GM18858 (cell line): ENCODE data around the gene ALDH3A1.

Source experiments
- ATAC-seq: cut with Tn5 transposase; IDR thresholded peaks from one replicate; pipeline ENCODE4 v1.9.1; 2021; ENCODE audit not compliant: unreplicated experiment

Gene ALDH3A1

GRCh38 chr17:19760746-19761145, 12.6 kb upstream of the ALDH3A1 start:
- ATAC-seq = no peak

DNA sequence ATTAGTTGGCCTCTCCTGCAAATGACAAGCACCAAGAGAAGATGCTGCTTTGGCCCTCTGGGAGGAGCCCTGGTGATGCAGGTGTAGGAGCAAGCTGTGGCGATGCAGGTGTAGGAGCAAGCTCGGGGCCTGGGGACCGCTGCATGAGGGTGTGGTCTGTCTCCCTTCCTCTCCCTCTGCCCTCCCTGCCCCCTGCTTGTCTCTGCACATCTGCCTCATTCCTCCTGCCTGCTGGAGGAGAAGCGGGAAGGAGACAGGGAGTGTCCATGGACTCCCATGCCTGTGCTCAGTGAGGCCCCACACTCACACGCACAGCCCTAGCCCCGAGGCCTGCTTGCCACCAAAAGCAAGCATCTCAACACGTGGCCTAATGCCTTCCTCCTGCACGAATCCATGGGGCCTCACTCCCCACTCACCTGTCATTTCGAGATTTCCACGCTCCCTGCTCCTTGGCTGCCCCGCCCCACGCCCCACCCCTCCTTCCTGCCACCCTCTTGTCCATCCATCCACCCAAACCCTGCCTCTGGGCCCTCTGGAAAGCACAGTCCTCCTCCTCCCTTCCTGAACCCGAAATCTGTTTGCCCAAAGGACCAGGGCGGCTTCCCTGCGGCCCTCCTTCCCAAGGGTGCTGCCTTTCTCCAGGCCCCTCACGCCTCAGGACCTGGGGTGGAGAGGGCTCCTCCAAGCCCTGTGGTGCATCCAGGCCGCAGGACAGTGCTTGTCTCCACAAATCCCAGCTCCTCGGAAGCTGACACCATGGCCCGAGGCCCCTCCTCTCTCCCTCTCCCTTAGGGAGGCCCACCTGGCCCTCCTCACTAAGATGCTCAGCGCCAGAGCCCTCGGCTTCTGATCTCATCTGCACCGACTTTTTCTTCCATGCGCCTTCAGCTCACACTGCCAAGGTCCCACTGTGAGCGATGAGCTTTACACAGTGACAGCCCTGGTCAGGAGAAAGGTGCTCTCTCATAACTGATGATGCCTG, 11.8 kb upstream of the ALDH3A1 start:
- ATAC-seq = no peak

GRCh38 chr17:19757536-19758180, 9.6 kb upstream of the ALDH3A1 start:
- no peak for ATAC-seq

DNA sequence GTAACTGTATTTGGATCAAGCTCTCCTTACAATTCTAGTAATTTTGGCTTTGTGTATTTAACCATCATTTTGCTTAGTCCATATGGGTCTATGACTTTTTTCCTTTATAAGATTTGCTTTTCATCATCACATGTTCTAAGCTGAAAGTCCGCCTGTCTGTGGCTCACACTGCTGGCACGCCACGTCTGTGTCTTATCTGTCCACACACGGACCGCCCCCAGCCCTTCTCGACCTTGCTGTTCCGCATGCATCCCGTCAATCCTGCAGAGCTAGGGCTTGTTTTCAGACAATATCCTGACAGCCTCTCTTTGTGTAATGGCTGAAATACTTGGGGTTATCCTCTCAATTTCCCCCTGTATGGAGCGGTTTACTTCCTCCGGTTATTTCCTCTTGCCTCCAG, 8.4 kb upstream of the ALDH3A1 start:
- ATAC-seq = no peak

- ATAC-seq = no peak
Measured at GRCh38 chr17:19755821-19756510, 7.9 kb upstream of the ALDH3A1 start.

- no peak for ATAC-seq
Measured at GRCh38 chr17:19755392-19755791, 7.3 kb upstream of the ALDH3A1 start.

GRCh38 chr17:19753661-19754463, 5.8 kb upstream of the ALDH3A1 start:
- ATAC-seq = no peak

DNA sequence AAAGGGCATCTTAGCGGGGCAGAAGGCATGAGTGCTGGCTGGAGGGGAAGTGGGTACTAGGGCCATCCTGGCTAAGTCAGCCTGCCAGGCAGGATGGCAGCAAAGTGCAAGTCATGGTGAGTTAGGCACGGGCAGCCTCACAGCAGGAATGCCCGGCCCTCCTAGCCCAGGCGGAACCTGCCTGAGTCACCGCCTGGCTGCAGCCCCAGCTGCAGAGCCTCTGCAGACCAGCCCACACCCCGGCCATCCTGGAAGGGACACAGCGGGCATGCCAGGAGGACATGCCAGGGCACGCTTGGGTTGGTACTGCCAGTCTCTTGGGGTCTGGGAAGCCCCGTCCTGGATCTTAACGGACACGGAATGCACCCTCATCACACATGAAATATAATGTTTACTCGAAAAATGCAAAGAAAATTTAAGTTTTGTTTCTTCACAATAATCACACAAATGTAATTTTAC, 5.0 kb upstream of the ALDH3A1 start:
- no peak for ATAC-seq

DNA sequence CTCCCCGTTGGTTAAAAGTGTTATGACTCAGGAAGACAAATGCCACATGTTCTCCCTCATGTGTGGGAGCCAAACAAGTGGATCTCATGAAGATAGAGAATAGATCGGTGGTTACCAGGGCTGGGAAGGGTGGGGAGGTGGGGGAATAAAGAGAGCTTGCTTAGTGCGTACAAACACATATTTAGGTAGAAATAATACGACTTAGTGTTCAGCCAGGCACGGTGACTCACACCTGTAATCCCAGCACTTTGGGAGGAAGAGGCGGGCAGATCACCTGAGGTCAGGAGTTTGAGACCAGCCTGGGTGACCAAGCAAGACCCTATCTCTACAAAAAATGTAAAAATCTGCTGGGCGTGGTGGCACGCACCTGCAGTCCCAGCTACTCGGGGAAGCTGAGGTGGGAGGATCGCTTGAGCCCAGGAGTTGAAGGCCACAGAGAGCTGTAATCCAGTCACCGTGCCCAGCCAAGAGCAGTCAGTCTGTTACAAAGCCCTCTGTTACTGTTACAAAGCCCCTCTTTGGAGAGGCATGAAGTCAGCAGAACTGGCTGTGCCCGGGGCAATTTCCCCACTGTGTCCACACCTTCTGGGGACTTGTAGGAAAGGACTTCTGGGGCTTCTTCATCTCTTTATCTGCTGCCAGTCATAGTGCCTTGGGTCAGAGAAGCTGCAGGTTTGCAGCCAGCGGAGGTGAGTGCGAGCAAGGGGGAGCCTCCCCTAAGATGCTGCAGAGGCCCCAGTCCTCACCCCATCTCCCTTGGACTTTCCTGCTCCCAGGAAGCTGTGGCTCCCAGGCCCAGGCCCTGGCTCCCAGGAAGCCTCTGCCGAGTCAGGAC, 4.3 kb upstream of the ALDH3A1 start:
- ATAC-seq = no peak

GRCh38 chr17:19750835-19751234, 2.7 kb upstream of the ALDH3A1 start:
- ATAC-seq = no peak

GRCh38 chr17:19750020-19750572, 2.0 kb upstream of the ALDH3A1 start:
- ATAC-seq = no peak

GRCh38 chr17:19748807-19749193, 702 bp upstream of the ALDH3A1 start:
- no peak for ATAC-seq

GRCh38 chr17:19747159-19747719, 859 bp downstream of the ALDH3A1 start:
- no peak for ATAC-seq

DNA sequence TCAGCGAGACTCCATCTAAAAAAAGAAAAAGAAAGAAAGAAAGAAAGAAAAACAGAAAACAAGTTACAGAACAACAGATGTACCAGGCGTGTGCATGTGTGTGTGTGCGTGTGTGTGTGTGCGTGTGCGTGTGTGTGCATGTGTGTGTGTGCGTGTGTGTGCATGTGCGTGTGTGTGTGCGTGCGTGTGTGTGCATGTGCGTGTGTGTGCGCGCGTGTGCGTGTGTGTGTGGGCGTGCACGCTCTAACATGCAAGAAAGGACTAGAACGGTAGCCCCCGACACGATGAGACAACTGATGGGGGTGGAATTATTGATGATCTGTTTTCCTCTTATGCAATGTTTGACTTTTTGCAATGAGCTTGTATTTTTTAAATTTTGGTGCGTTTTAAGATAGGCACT, 1.6 kb downstream of the ALDH3A1 start:
- no peak for ATAC-seq

DNA sequence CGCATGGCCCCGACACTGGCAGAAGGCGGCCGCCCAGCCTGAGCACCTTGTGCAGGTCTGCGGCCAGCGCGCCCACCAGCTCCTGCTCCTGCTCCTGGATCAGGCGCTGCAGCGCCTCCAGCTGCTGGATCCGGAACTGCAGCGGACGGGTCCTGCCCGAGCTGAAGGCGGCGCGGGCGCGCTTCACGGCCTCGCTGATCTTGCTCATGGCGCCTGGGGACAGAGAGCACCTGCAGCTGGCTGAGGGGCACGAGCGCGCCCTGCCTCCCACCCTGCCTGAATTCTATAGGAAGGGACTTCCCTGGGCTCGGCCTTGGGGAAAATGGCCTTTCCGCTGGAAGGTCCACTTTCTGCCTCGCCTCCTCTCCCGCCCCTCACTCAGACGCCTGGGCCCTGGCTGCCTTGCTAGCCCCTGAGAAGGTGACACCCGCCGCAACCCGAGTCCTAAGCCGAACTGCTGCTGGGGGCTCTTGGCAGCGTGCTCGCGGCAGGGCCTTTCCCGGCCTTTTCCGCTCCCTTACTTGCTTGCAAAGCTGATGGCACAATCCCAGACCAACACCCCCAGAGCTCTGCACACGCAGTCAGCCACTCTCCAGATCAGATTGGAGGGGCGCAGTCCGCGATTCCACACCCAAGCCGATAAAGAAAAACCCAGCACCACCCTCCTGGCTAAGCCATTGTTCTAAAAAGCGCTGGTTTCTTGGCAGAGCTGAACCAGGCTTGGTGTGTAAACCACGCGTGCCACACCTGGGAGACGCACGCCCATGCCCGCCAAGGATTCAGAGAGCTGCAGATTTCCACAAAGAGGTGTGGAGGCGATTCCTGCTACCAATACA, 3.0 kb downstream of the ALDH3A1 start:
- peak; percentile 49 for ATAC-seq

- no peak for ATAC-seq
Measured at GRCh38 chr17:19744492-19744891, 3.6 kb downstream of the ALDH3A1 start.

GRCh38 chr17:19743101-19744100, 4.7 kb downstream of the ALDH3A1 start:
- ATAC-seq = no peak
